Activated CD4-positive, alpha-beta T cell treated with anti-CD3 and anti-CD28 coated beads, Interleukin-2, amount 50 U/mL, for 16 hours (primary cell): Measurements from ENCODE around the gene GOLPH3L.
A peak's percentile ranks its signal among the peaks of the same experiment; 100 is the strongest.
"Not testable (repeated sequence)": the region's sequence is repeated elsewhere in the genome, so short reads cannot be mapped to it uniquely, and the experiment has no call there.

Experiments
- DNase-seq: peaks from one replicate; pipeline ENCODE4 v3.0.0-alpha.2; 2020

The GOLPH3L gene

DNA sequence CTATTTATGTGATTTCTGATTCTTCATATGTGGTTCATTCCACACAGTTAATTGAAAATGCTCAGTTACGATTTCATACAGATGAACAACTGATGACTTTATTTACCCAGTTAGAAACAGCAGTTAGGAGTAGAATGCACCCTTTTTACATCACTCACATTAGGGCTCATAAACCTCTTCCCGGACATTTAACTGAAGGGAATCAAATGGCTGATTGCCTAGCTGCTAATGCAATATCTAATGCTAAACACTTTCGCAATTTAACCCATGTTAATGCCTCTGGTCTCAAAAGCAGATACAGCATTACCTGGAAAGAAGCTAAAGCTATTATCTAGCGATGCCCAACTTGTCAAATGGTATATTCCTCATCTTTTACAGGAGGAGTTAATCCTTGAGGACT is 39.9 kb downstream of the GOLPH3L start:
- DNase-seq, result not testable (repeated sequence)

GRCh38 chr1:150654635-150655034 is 42.3 kb downstream of the GOLPH3L start:
- not testable (repeated sequence) for DNase-seq

- DNase-seq, result no peak
Measured at GRCh38 chr1:150650193-150650592, 46.8 kb downstream of the GOLPH3L start.

DNA sequence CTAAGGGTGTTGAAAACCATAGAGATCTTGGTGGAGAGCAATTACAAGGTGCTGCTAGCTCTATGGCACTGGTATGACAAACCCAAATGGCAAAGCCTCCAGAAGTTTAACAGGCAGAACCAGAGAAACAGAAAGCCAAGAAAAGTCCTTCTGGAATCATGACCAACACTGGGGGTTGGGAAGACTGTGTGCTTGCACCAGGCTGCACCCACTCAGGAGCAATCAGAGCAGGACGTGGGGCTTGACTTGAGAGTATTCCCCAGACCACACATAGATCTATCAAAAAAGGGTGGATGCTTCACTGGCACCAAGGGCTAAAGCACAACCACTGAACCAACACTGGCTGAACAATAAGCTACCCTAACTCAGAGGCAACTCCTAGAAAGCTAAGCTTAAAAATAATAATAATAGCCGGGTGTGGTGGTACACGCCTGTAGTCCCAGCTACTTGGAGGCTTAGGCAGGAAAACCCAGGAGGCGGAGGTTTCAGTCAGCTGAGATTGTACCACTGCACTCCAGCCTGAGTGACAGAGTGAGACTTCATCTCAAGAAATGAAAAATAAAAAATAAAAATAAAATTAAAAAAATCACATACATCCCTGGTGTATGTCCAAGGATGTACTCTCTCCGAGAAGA is 47.4 kb downstream of the GOLPH3L start:
- DNase-seq, result no peak

GRCh38 chr1:150642296-150642695 is 54.7 kb downstream of the GOLPH3L start:
- no peak for DNase-seq

- not testable (repeated sequence) for DNase-seq
Measured at GRCh38 chr1:150641126-150641815, 55.7 kb downstream of the GOLPH3L start.

DNA sequence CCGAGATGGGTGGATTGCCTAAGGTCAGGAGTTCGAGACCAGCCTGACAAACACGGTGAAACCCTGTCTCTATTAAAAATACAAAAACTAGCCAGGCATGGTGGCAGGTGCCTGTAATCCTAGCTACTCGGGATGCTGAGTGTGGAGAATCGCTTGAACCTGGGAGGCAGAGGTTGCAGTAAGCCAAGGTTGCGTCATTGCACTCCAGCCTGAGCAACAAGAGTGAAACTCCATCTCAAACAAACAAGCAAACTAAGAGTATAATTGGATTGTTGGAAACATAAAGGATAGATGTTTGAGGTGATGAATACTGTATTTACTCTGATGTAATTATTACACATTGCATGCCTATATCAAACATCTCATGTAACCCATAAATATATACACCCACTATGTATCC is 58.5 kb downstream of the GOLPH3L start:
- not testable (repeated sequence) for DNase-seq

GRCh38 chr1:150634839-150635622 is 61.9 kb downstream of the GOLPH3L start:
- DNase-seq, result not testable (repeated sequence)

GRCh38 chr1:150629115-150629928 is 67.6 kb downstream of the GOLPH3L start, which contains the start of gene ENSA:
ENSA (minus strand) TSS chr1:150629612; CDS start chr1:150629470, 142 bp downstream.
- peak; percentile 99 for DNase-seq

DNA sequence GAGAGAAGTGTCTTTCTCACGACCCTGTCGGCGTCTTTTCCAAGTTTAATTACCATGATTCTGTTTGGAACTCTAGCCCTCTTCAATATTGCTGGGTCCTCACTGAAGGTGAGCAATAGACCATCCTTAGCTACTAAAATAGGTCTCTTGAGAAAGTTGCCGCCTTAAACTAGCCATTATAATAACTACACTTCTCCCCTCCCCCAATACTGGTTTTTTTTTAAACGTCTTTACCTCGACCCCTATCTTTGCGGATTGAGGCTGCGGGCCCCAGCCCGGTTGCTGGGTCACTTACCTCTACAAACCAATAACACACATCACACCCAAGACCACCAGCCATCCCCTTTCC is 68.2 kb downstream of the GOLPH3L start:
- no peak for DNase-seq

- no peak for DNase-seq
Measured at GRCh38 chr1:150627826-150628410, 69.0 kb downstream of the GOLPH3L start.

- DNase-seq, result no peak
Measured at GRCh38 chr1:150626150-150626549, 70.8 kb downstream of the GOLPH3L start.

DNA sequence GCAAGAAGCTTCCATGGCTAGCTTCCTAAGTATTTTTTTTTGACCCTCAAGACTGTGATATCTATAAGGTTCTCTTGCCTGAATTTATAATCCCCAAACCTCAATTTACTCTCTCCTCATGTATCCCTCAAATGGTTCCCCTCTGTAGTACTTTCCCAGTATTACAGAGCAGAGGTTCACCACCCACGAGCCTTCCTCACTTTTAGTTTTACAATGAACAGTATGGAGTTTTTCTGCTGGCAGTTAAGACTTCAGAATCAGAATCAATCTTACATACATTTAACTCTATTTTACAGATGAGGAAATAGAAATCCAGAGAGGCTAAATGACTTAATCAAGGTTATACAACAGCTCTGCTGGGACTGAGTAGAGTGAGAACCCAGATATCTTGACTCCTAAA is 72.4 kb downstream of the GOLPH3L start:
- DNase-seq, result not testable (repeated sequence)

GRCh38 chr1:150624134-150624533 is 72.8 kb downstream of the GOLPH3L start:
- DNase-seq, result not testable (repeated sequence)

GRCh38 chr1:150622303-150622975 is 74.5 kb downstream of the GOLPH3L start:
- no peak for DNase-seq

DNA sequence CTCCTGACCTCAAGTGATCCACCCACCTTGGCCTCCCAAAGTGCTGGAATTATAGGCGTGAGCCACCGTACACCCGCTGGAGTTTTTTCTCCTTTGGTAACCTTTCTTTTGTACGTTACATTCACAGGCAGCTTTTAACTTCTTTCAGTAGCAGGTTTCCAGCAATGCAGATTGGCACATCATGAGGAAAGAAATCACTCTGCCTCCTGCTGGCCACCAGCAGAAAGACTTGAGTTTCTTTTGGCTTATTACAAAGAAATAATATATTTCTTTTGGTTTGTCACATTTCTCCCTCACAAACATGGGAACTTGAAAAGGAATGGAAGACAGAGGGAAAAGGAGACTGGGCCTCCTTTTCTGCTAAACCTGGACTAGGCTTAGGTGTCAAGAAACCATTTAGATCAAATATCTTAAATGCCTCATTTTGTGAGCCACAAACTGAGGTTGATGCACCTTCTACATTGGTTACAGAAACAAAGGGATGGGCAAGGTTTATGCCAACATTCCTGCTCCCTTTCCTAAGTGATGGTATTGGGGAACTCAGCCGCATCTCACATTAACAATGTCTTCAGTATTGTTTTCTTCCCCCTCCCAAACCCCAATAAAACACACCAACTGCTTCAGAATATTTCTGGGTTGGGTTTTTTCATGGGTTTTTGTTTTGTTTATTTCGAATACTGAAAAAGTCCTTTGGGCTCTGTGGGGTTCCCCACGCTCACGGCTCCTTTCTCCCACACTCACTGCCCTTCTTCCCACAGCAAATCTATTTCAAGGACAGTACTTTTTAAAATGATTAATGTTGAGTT is 75.3 kb downstream of the GOLPH3L start:
- DNase-seq, result peak; percentile 56

GRCh38 chr1:150620919-150621318 is 76.0 kb downstream of the GOLPH3L start:
- no peak for DNase-seq

GRCh38 chr1:150619576-150620509 is 77.1 kb downstream of the GOLPH3L start:
- DNase-seq, result no peak

DNA sequence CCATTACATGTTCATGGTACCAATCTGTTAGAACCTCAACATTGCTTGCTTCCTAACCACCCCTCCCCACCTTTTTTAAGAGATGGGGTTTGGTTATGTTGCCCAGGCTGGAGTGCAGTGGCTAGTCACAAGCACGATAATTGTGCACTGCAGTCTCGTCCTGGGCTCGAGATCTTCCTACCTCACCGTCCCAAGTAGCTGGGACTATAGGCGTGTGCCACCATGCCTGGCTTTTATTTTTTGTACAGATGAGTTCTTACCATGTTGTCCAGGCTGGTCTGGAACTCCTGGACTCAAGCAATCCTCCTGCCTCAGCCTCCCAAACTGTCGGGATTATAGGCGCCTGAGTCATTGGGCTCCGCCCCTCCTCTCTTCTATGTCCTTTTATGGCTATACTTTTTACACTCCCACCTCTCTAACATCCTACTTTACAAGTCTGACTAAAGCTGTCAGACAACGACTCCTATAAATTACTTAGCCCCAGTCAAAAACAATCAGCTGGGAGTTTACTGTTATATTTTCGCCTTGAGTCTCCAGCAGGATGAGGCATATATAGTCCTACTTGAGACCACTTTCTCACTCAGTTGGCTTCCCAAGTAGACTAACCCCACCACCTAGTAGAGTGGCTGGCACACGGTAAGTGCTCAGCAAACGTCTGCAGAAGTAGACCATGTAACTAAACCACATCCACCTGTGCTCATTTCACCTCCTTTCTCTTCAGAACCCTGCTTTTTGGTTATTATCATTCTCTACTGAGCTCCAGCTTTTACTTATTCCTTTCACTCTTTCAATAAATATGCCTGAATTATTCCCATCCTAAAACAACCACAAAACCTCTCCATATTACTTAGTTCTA is 81.4 kb downstream of the GOLPH3L start:
- DNase-seq, result peak; percentile 35
